ENCODE data around the gene UPB1. TPM values are rescaled to one million over a fixed set of nuclear protein-coding genes. Genes with fewer than 3 reads are reported as not detected.

UPB1 gene
- total and polyA plus RNA-seq, 12 donors, result 0.32 to 3.7 (median 1.0) TPM

- ATAC-seq (peak; percentile 63 to 86 (median 74)), DNase-seq (peak; percentile 65 to 68)
- no peaks in the 10 kb centered on the region for H3K27me3 ChIP-seq
- H3K4me1 ChIP-seq, result peaks cover 0 to 47% (median 13%) of the 10 kb centered on the region in 9 donors
- no peaks in the 10 kb centered on the region for H3K36me3 ChIP-seq
- 73 to 79% methylated on average over 7 of the region's 7 CpGs for whole genome bisulfite sequencing, 2 donors
- no peaks in the 10 kb centered on the region for H3K9me3 ChIP-seq
- no peak overlapping the region for H3K4me3 ChIP-seq
- TF ChIP-seq CTCF (IDR thresholded peaks at IDR 0.05), result peak; percentile 38 to 78 (median 69)
- intact Hi-C loops (cut with DNase I), result loop anchor here in 9 of 10 donors (5.0 to 10.0 kb wide), 4 partner anchors 68 to 181 kb away; no protein-coding TSS in a partner anchor
- H3K27ac ChIP-seq, result peak overlapping the region in 1 of 10 donors; percentile 48
Observed at GRCh38 chr22:24503137-24503842, 8.2 kb downstream of the UPB1 start.

- Histone ChIP-seq H3K27me3 (no peaks in the 10 kb centered on the region), H3K27ac (peak overlapping the region in 1 of 10 donors; percentile 48), H3K4me1 (peaks cover 0 to 45% (median 13%) of the 10 kb centered on the region in 9 donors), H3K9me3 (no peaks in the 10 kb centered on the region), H3K4me3 (no peak overlapping the region), H3K36me3 (no peaks in the 10 kb centered on the region)
- ATAC-seq (no peak), DNase-seq (no peak)
- no peak for TF ChIP-seq CTCF (IDR thresholded peaks at IDR 0.05)
- WGBS, 2 donors, result 88 to 95% methylated on average over 5 of the region's 5 CpGs
- intact Hi-C loops (cut with DNase I), result loop anchor here in 9 of 10 donors (2.0 to 10.0 kb wide), 5 partner anchors 69 to 182 kb away; no protein-coding TSS in a partner anchor
Observed at GRCh38 chr22:24503843-24504338, 8.8 kb downstream of the UPB1 start.

GRCh38 chr22:24504540-24504939 lies 9.4 kb downstream of the UPB1 start:
- Histone ChIP-seq H3K27ac (no peak overlapping the region), H3K27me3 (no peaks in the 10 kb centered on the region), H3K36me3 (no peaks in the 10 kb centered on the region), H3K4me1 (peaks cover 0 to 45% (median 13%) of the 10 kb centered on the region in 9 donors), H3K9me3 (no peaks in the 10 kb centered on the region), H3K4me3 (no peak overlapping the region)
- 93 to 95% methylated on average over 2 of the region's 2 CpGs for WGBS, 2 donors
- intact Hi-C loops (cut with DNase I), result loop anchor here in 9 of 10 donors (2.0 to 10.0 kb wide), 5 partner anchors 70 to 182 kb away; no protein-coding TSS in a partner anchor
- TF ChIP-seq CTCF (IDR thresholded peaks at IDR 0.05), result no peak
- DNase-seq (no peak), ATAC-seq (no peak)

GRCh38 chr22:24504956-24505736 lies 10.0 kb downstream of the UPB1 start:
- Histone ChIP-seq H3K27me3 (no peaks in the 10 kb centered on the region), H3K36me3 (no peaks in the 10 kb centered on the region), H3K4me1 (peaks cover 0 to 51% (median 15%) of the 10 kb centered on the region in 9 donors), H3K27ac (no peak overlapping the region), H3K4me3 (no peak overlapping the region), H3K9me3 (no peaks in the 10 kb centered on the region)
- 94 to 98% methylated on average over 3 of the region's 3 CpGs for WGBS, 2 donors
- no peak for ATAC-seq
- DNase-seq, result no peak
- TF ChIP-seq CTCF (IDR thresholded peaks at IDR 0.05), result no peak
- intact Hi-C loops (cut with DNase I), result loop anchor here in 9 of 10 donors (2.0 to 10.0 kb wide), 5 partner anchors 70 to 183 kb away; no protein-coding TSS in a partner anchor

All from heart right ventricle (tissue), 16 donors.